DMS153 treated with DMSO at 0.1 percent for 48 hours (cell line): ENCODE measurements around the gene MARCHF10.

Experiments used
- DNase-seq: peaks from one replicate; lab custom pipeline; 2025; ENCODE audit not compliant: unreplicated experiment; lab: John Stamatoyannopoulos, UW

MARCHF10 gene

DNA sequence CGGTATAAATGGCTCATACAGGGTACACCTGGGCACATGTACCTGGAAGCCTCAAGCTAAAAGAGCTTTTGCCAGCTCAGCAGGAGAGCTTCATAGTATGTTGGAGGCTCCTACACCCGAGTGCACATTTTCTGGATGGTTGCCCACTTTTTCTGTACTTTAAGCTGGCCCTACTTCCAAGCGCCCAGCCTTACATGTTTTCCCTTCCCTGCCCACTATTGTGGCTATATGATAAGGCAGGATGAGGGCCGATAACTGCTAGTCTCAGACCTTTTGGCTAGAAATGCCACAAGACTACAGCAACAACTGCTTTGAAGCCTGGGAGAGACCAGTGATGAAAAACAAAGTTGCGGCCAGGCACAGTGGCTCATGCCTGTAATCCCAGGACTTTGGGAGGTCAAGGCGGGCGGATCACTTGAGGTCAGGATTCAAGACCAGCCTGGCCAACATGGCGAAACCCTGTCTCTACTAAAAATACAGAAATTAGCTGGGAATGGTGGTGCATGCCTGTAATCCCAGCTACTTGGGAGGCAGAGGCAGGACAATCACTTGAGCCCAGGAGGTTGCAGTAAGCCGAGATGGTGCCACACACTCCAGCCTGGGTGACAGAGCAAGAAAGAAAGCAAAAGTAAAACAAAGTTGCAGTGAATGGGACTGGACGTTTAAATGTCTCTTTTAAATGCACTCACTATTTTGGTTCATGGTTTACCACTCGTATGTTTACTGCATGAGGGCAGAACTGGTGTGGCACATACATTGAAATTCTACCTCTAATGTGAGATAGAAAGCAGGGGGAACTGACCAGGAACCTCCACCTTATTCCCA is 14.2 kb upstream of the MARCHF10 start:
- no peak for DNase-seq

DNA sequence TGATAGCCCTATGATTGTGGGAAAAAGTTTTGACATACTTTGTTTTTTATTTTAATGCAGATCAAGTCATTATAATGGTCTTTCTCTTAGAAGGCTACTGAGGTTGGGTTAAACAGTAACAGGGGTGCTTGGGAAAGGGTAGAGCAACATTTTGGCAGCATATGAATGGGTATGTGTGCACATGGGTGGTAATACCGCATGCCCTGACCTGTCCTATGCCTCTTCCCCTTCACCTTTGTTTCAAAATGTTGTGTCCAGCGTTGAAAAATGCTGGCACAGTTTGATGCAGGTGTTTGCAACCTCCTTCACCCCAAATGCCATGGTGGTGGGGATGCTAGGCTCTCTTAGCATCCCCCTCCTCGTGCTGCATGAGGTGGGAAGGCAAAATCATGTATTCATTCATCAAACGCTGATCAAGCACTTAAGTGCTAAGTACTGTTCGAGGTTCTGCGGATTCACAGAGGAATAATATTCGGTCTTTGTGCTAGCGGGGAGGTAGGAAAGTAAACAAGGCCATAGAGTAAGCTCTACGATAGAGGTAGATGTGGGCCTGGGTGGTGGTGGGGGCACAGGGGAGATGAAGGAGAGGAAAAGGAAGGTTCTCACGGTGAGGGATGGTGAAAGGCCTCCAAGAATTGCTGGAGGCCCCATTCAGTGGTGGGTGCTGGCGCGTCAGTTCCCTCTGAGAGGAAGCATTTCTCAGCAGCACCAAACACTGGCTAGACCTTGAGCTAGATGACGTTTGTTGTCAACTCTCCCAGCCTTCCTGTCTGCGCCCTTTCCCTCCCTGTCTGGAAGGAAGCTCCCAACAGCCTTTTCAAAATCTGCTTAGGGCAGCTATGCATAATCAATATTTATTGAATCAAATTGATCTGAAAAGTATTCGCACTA is 13.3 kb upstream of the MARCHF10 start:
- no peak for DNase-seq

DNA sequence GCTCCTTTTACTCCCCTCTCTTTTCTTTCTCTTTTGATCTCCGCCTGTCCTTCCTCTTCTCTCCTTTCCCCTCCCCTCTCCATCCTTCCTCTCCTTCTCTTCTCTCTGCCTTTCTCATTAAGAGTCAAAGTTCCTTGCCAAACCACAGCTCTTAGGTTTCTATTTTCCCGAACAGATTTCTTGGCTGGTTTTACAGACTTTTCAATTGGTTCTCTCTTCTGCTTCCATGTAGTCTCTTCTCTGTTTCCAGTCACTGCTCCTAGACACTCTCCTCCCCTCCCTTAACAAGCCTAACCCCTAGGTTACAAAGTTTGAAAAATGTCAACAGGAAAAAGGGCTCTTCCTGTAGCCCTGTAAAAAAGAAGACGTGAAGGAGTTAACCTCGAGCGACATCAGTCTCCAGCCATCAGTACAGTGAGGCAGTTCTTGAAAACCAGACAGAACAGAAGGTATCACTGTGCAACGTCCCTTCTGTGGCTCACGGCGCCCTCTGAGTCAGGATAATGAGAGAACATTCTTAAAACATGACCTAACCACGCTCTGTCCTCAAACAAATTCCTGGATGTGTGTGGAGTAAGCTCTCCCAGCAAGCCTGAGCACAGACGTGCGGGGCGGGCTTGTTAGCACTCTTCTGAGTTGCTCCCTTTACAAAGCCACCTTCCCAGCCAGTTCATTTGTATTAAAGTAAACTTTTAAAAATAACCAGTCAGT is 11.6 kb upstream of the MARCHF10 start:
- no peak for DNase-seq

DNA sequence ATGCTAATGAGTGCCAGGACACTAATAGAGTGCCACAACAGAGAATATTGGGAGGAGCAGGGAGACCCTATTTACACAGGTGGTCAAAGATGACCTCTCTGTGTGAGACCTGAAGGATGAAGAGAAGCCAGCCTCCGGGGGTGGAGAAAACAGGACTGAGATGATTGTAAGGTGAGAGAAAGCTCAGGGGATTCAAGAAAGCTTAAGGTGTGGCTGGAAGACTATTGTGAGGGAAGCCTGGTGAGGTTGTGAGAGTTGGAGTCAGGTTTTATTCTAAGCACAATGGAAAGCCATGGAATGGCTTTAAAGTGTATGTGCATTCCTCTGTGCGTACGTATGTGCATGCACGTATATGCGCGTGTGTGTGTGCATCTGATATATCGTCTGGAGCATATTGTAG is 10.4 kb upstream of the MARCHF10 start:
- no peak for DNase-seq

DNA sequence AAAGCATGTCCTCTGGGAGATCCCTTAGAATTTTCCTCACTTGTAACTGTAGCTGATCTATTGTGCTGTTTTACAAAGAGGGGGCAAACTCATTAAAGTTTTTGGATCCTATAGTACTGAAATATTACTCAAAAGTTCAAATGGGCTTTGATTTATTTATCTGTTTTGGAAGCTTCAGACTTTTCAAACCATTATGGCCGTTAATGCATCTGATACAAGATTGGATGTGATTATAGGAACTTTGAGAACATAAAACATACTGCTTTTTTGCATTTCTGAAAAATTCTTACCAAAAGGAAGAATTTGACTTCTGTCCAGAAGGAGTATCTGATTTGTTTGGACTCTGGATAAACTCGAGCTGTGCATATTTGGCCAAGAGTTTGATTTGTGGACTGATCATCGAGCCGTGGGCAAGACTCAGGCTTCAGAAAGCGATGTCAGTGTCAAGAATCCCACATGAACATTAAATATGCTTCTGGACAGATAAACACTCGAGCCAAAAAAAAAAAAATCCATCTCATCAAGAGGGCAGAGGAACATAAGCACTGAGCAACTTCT is 8.2 kb upstream of the MARCHF10 start:
- no peak for DNase-seq

DNA sequence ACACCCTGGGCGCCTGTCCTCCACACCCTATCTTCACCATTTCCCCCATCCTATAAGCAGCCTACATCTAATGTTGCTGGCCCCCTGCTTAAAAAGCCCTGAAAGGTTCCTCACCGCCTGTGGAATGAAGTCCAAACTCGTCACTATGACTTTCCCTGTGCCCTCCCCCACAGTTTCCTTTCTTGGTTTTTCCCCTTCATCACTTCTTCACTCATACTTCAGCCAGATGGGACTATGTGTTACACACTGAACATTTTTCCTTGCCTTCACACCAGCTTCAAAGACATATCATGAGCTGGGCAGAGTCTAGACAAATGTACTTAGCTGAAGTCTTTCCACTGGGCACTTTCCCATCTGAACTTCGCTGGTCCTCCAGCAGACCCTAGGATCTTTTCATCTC is 1.5 kb upstream of the MARCHF10 start:
- no peak for DNase-seq

DNA sequence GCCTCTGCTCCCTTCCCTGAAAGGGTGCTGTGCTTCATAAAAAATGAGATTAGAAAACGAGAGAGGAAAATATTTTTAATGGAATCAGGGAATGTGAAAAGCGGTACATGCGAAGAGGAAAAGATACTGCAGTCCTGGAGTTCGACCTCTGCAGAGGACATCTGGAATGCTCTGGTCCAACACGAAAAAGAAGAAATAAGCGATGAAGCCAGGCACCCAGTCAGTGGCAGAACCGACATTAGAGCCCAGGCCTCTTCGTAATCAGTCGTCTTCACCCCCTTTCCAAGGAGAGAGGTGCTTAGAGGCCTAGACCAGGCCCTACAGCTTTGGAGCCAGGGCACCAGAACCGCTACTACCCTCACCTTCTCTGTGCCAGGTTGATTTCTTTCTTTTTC is 459 bp upstream of the MARCHF10 start:
- DNase-seq = no peak

DNA sequence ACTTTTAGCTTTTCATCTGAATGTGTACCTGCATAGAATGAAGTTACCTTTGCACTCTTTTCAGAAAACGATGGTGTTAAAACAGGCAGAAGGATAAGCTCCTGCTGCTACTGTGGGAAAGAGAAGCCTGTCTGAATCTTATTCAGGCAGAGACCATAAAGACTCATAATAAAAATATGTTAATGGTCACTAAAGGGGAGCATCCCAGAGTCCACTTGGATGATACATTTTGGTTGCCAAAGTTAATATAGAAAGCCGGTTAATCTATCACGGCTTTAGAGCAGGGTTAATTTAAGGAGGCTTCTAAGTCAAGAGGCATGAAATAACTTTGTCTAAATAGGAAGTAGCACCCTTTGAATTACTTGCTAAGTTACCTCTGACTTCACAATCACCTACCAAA is 2.9 kb downstream of the MARCHF10 start:
- no peak for DNase-seq

DNA sequence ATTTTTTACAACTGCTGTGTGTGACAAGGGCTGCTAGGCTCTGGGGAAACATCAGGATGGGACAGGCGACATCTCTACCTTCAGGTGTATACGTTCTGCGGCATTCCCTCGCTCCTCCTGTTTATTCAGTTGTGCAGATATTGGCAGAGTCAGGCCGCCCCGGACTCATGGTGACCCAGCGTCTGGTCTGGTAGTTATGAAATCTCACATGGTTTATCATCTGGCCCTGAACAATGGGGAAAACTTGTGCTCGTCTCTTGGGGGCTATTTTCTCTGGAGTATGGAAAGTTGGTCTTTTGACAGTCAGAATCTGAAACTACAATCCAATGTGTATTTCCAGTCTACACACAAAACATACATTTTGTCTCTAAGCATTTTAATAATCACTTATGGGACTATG is 3.3 kb downstream of the MARCHF10 start:
- DNase-seq = no peak

DNA sequence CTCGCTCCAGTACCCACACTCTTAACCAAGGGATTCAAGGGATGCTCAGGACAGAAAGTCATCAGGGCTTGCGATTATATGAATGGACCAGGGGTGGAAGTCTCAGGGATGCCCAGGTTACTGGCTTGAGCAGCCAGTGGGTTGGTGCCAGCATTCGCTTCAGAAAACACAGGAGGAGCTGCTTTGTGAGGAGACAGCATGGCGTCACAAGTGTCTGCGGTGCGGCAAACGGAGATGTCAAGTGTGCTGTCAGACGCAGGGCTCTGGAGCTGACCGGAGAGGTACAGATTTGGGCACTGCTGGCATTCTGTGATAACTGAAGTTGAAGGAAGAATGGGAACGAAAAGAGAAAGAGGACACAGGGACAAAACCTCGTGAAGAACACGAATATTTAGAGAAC is 4.1 kb downstream of the MARCHF10 start:
- DNase-seq = no peak

DNA sequence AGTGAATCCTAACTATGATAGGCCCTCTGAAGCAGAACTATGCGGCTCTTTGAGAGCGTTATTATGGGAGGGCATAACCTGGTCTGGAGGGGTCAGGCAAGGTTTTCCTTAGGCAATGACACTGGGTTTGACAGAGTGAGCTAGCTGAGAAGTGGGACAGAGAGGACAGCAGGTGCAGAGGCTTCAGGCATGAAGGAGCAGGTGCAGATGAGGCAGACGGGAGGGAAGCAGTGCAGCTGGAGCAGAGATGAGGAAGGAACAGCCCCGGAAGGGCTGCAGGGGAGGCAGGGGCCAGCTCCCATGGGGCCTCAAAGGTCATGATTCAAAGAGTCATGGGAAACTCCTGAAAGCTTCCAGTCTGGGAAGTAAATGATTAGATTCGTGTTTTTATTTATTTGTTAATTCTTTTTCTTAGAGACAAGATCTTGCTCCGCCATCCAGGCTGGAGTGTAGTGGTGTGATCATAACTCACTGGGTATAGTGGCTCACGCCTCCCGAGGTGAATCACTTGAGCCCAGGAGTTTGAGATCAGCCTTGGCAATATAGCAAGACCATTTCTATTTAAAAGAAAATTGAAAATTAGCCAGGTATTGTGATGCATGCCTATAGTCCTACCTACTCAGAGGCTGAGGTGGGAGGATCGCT is 5.4 kb downstream of the MARCHF10 start:
- DNase-seq = peak; percentile 12

DNA sequence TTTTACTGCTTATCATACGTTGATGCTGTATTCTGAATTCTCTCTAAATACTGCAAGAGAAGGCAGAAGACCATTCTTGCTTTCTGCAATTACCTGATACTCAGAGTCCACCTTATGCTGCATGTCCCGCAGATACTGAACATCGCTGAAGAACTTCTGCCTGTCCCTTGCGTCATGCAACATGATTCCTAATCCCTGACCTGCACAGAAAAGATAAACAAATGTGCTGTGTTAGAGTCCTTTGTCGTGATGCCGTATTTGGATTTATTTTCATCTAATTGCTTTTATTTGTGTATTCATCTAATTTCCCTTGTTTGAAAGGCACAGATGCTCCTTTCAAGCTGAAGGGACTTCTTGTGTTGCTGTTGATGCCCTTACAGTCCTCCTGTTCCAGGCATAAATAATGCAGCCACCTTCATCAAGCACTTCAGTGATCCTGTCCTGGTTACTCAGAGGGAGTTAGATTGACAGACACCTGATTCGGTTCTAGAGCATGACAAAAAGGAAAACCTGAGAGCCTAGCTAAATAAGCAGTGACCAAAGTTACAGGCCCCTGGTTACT is 6.5 kb downstream of the MARCHF10 start:
- DNase-seq = no peak

DNA sequence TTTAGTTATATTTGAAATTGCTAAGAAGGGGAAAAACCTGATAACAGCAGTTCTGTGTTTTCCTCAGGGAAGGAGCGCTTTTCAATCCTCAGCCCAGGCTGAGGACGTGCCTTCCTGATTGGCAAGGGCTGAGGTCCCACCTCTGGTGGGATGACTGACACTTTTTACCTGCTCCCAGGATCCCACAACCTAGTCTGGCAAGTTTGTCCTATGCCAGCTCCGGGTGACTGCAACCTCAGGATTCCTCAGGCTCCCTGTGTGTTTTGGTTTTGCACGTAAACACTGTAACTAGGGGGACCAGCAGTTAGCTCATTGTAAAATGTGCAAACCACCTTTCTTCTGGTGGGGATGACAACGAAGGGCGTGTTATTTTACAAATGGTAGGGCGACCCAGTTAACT is 7.5 kb downstream of the MARCHF10 start:
- DNase-seq = no peak

DNA sequence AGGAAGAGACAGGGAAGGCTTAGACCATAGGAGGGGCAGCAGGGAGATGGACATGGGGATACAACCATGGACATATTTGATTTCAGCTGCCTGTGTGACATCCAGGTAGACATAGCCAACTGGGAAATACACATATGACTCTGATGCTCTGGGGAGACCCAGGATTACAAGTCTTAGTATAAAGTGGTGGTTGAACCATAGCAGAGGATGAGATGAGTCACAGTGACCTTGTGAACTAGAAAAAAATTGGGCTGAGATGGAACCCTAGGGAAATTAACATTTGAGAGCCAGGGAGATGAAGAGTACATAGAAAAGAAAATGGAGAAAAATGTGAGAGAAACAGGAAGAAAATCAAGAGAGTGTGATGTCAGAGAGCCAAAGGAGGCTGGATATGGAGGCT is 10.2 kb downstream of the MARCHF10 start:
- no peak for DNase-seq

DNA sequence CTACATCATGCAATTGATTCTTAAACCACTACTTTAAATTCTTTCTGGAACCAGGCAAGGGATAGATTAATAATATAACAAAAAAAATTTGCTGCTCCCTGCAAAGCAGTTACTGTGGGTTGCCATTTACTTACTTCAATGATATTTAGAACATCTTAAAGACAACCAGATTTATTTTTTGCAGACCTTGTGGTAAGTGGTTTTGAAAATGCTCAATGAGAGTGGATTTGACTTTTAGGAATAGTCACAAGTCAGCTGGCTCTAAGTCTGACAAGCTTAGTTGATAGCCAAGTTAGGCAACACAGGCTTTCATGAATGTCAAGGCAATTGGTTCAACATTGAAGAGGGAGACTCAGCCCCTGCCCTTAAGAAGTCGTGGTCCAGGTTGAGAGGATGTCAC is 11.8 kb downstream of the MARCHF10 start:
- DNase-seq = no peak

DNA sequence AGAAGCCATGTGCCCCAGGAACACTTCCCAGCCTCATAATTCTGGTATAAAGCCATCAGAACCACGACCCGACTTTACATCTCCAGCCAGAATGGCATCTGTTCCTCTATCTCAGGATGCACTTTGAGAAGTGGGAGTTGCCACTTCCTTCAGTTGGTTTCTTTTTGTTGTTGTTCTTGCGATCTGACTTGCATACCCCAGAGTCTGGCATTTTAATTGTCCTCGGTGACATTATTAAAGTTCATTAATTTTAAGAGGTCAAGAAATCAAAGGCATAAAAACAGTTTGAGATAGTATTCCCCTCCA is 13.5 kb downstream of the MARCHF10 start:
- DNase-seq = no peak

DNA sequence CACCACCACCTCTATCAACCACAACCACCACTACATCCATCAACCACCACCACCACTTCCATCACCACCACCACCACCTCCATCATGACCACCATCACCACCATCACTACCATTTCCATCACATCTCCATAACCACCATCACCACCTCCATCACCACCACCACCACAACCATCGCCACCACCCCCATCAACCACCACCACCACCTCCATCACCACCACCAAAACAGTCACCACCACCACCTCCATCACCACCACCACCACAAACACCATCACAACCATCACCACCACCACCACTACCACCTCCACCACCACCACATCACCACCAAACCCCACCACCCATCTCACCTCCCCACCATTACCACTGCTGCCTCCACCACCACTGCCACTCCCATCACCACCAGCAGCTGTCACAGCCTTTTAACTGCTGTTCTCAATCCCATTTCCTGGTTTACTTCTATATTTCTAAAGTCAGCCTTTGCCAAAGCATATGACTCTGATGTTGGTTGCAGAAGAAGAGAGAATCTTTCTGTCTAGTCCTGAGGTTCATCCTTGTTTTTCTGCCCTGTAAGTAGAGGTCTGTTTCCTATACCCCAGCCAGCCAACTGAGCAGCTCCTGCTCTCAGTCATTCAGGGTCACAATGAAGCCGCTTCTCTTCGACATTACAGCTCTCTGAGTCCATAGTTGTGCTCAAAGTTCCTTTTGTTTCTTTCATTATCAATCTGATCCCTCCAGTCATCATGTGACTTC is 14.0 kb downstream of the MARCHF10 start:
- no peak for DNase-seq

DNA sequence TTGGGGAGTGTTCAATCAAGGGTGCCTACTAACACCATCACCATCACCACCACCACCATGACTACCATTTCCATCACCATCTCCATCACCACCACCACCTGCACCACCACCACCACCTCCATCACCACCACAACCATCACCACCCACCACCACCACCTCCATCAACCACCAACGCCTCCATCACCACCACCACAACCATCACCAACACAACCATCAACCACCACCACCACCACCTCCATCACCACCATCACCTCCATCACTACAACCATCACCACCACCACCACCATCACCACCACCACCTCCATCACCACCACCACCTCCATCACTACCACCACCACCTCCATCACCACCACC is 15.7 kb downstream of the MARCHF10 start:
- no peak for DNase-seq

DNA sequence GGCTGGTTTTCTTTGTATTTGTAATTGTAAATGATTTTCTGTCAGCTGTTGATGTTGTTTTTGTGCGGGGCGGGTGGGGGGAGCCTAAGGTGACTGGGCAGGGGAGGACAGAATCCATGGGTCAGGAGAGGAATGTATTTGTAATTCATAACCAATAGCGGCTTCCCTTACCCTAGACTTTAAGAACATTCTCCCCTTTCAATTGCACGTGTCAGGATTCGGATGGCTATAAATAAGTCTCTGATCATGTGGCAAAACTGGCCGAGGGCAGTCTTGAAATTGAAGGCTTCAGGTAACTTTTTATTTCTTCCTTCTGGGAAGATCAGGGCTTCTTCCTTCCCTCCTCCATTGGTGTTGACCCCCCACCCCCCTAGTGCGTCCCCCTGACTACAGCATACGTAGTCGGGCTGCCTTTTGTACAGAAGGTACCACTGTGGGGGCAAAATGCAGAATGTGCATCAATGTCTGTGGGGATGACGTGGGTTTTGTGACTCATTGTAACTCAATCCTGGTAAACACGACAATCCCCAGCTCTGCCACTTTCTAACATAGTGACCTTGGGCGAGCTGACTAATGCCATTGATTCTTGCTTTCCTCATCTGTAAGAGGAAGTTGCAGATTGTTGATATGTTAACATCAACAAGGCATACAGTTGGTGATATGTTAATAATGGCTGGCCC is 16.2 kb downstream of the MARCHF10 start:
- DNase-seq = no peak
